Loucy (cell line): ENCODE data around the gene ZNF469.

ENCODE experiments used
- EZH2phosphoT487 ChIP-seq: fragments of 200-600 bp; IDR thresholded peaks from 2 replicates; pipeline ENCODE4 v1.6.1; 2018; ENCODE audit warnings: antibody characterized with exemption, mild to moderate bottlenecking, moderate library complexity, borderline replicate concordance
- TF ChIP-seq, protein P1 (sequence below): fragments of 200-600 bp; sonication (generic); conservative IDR thresholded peaks from 2 replicates; pipeline ENCODE4 v1.5.1; 2014; ENCODE audit warnings: mild to moderate bottlenecking, antibody characterized with exemption, low read length

DNA sequence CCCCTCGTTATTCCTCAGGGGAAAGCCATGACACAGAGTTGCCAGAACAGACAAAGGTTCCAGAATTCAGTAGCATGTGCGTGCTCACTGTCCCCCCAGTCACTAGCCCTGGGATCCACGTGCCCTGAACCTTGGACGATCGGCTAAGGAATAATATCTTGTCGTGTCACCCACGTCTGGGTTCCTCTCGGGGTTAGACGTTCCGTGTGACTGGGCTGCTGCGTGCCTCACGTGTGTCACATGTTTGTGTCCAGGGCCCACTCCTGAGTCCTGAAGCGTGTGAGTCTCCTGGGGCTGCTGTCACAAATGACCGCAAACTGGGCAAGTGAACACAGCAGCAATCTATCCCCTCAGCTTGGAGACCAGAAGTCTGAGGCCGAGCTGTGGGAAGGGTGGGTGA is 12.4 kb upstream of the ZNF469 start:
- TF ChIP-seq, protein P1, sequence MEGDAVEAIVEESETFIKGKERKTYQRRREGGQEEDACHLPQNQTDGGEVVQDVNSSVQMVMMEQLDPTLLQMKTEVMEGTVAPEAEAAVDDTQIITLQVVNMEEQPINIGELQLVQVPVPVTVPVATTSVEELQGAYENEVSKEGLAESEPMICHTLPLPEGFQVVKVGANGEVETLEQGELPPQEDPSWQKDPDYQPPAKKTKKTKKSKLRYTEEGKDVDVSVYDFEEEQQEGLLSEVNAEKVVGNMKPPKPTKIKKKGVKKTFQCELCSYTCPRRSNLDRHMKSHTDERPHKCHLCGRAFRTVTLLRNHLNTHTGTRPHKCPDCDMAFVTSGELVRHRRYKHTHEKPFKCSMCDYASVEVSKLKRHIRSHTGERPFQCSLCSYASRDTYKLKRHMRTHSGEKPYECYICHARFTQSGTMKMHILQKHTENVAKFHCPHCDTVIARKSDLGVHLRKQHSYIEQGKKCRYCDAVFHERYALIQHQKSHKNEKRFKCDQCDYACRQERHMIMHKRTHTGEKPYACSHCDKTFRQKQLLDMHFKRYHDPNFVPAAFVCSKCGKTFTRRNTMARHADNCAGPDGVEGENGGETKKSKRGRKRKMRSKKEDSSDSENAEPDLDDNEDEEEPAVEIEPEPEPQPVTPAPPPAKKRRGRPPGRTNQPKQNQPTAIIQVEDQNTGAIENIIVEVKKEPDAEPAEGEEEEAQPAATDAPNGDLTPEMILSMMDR = no peak
- TF ChIP-seq EZH2phosphoT487 = no peak
